Heart left ventricle (tissue), 13 donors: ENCODE results near the gene STON1.

Source experiments
- CTCF ChIP-seq, 12 donors: fragments of 200-600 bp; sonication (generic) in 4 of 12; IDR thresholded peaks; one replicate each; pipeline versions ENCODE4 v1.5.0 to v1.8.0; 2018 to 2022; ENCODE audit warnings: antibody characterized with exemption in 12 of 12, mild to moderate bottlenecking in 5 of 12
- POLR2A ChIP-seq, 2 donors: fragments of 450-650 bp; IDR thresholded peaks; one replicate each; pipeline ENCODE4 v1.6.1; 2017; ENCODE audit warnings: antibody characterized with exemption in 2 of 2, mild to moderate bottlenecking in 2 of 2, moderate library complexity in 2 of 2
- donor health status: ischemic (EF 13 %, LVEDD 7.1; RV severe dilation, severe dysfunction).
- donor health status: DM: no; HTN: yes; CAD: no.
- donor health status: DM: no; HTN: no; CAD: no.
- donor health status: ischemic (EF 25% LVEDD 6.9; RV normal size, moderate dysfunction).
- donor health status: ischemic (EF 25% LVEDD 5.7; RV mildly dilated, moderate dysfunction).
- donor health status: ischemic (EF 35%, LVEDD 5.7; RV mildly dilated, moderate dysfunction).
- donor health status: nonischemic (EF 11% LVEDD 7.7; RV severe dilation, severe dysfunction).
- donor health status: DM: yes; HTN: yes; CAD: no.
- donor health status: PGD.
- donor health status: ischemic (EF 29% LVEDD 5.4; RV normal size, mild dysfunction).
- donor health status: nonischemic (EF 23%, LVEDD 6.1; RV moderate dilation, normal function).

- no peak for TF ChIP-seq CTCF (IDR thresholded peaks at IDR 0.05)
- no peak for TF ChIP-seq POLR2A (IDR thresholded peaks at IDR 0.05)
Measured at GRCh38 chr2:48590017-48590416, 60.1 kb downstream of the STON1 start.
